ENCODE results near the gene CDH4. TPM values are rescaled to one million over a fixed set of nuclear protein-coding genes. Genes with fewer than 3 reads are reported as not detected.

Gene CDH4
- total RNA-seq, 6 donors from 2014 or later = 0.20 to 1.0 (median 0.40) TPM; not detected in 1

DNA sequence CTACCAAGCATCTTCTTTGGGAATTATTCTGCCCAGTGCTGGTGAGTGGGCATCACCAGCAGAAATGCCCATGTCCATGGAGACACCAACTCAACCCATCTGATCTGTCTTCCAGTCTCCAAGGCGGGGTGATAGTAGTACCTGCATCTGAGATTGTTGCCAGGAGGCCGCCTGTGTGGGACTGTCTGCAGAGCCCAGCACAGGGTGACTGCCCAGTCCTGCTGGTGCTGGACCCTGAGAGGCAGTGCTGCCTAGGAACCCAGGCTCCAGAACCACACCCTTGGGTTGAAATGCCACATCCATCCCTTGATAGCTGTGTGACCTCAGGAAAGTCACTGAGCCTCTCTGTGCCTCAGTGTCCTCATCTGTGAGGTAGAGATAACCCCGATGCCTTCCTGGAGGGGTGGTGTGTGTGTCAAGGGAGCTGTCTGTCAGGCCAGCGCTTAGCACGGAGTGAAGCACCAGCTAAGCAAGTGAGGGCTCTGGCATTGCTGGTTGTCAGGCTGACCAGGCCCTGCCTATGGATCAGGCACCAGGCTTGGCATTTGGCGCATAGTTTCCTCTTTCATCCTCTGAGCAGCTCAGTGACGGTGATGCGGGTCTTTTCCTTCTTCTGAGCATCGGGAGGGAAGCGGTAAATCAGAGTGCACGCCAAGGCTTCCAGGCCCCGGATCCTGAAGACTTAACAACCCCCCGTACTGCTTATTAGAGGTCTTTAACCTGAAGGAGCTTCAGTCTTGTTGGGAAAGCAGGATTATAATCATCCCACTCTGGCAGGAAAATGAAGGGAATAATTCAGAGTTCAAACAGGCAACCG is 268.2 kb downstream of the CDH4 start:
- Histone ChIP-seq H3K9me3 (no peaks in the 10 kb centered on the region), H3K4me1 (no peaks in the 10 kb centered on the region), H3K27ac (no peak overlapping the region), H3K27me3 (no peaks in the 10 kb centered on the region), H3K4me3 (no peak overlapping the region), H3K36me3 (no peaks in the 10 kb centered on the region)
- 82 to 89% methylated on average over 8 to 14 of the region's 14 CpGs for whole genome bisulfite sequencing, 2 donors
- TF ChIP-seq POLR2A (IDR thresholded peaks at IDR 0.05) (no peak), POLR2AphosphoS5 (IDR thresholded peaks at IDR 0.05) (no peak), EP300 (IDR thresholded peaks at IDR 0.05) (no peak)
- TF ChIP-seq, protein P1, sequence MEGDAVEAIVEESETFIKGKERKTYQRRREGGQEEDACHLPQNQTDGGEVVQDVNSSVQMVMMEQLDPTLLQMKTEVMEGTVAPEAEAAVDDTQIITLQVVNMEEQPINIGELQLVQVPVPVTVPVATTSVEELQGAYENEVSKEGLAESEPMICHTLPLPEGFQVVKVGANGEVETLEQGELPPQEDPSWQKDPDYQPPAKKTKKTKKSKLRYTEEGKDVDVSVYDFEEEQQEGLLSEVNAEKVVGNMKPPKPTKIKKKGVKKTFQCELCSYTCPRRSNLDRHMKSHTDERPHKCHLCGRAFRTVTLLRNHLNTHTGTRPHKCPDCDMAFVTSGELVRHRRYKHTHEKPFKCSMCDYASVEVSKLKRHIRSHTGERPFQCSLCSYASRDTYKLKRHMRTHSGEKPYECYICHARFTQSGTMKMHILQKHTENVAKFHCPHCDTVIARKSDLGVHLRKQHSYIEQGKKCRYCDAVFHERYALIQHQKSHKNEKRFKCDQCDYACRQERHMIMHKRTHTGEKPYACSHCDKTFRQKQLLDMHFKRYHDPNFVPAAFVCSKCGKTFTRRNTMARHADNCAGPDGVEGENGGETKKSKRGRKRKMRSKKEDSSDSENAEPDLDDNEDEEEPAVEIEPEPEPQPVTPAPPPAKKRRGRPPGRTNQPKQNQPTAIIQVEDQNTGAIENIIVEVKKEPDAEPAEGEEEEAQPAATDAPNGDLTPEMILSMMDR (IDR thresholded peaks at IDR 0.05) = no peak
- DNase-seq = no peak
- ATAC-seq (ENCODE audit: low FRiP score in 2 of 2) = no peak

DNA sequence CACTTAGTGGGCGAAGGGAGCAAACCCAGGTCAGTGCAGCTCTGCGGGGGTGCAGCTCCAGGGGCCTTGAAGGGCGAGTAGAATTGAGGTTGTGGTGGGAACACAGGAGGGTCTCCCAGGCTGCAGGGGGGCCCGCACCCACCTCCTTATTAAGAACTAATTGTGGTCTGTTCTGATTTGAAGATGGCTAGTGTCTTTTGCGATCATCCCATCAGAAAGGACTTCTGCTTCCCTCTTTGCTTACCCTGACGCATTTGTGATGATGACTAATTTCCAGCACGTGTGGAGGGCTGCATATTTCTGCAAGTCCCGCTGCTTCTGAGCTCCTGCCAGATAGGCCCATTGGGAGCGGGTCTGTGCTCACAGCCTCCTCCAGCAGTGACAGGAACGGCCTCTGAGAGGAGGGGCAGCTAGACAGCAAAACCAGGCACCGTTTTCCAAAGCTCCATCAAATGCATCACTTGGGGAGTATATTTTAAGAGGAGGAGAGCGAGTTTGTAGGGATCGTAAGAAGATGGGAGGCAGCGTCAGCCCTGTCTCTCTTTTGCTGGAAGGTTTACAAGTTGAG is 268.9 kb downstream of the CDH4 start:
- no peaks in the 10 kb centered on the region for H3K9me3 ChIP-seq
- DNase-seq = no peak
- no peak for ATAC-seq (ENCODE audit: low FRiP score in 2 of 2)
- H3K27me3 ChIP-seq = no peaks in the 10 kb centered on the region
- no peak overlapping the region for H3K4me3 ChIP-seq
- no peaks in the 10 kb centered on the region for H3K36me3 ChIP-seq
- WGBS, 2 donors = 64 to 71% methylated on average over 12 to 14 of the region's 14 CpGs
- no peak overlapping the region for H3K27ac ChIP-seq
- TF ChIP-seq, protein P1 (IDR thresholded peaks at IDR 0.05) = no peak
- no peak for TF ChIP-seq EP300 (IDR thresholded peaks at IDR 0.05)
- TF ChIP-seq POLR2A (IDR thresholded peaks at IDR 0.05) = no peak
- TF ChIP-seq POLR2AphosphoS5 (IDR thresholded peaks at IDR 0.05) = no peak
- no peaks in the 10 kb centered on the region for H3K4me1 ChIP-seq

DNA sequence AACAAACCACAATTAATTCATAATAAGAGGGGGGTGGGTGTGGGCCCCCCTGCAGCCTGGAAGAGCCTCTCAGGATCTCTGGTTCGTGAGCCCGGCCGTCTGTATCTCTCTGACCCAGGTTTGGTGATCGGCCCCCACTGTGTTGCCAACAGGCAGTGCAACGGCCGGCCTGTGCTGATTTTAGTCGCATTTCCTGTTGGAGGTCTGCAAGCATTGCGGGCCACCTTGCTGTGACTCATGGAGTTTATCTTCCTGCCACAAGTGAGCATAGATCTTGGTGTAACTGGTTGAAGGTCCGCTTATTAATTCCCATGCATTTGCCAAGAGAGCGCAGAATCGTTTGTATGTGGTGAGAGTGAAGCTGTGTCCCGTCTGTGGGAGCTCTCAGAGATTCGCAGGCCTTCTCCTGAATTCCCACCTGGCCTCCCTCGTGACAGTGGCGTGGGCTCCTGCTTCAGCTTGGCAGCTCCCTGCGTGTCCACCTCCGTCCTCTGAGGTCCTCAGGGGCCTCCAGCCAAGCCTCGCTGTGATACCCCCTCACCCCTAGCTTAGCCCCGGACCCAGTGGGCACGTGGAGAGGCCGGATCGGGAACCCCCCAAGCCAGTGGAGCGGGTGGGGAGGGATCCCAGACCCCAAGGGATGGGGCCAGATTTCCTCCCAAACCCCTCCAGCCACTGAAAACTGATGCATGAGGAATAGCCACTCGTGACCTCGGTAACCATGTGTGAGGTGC is 269.8 kb downstream of the CDH4 start:
- Histone ChIP-seq H3K36me3 (no peaks in the 10 kb centered on the region), H3K27ac (no peak overlapping the region), H3K4me3 (no peak overlapping the region), H3K4me1 (no peaks in the 10 kb centered on the region), H3K9me3 (no peaks in the 10 kb centered on the region), H3K27me3 (no peaks in the 10 kb centered on the region)
- DNase-seq (no peak), ATAC-seq (ENCODE audit: low FRiP score in 2 of 2) (no peak)
- no peak for TF ChIP-seq EP300 (IDR thresholded peaks at IDR 0.05)
- TF ChIP-seq, protein P1 (IDR thresholded peaks at IDR 0.05) = no peak
- no peak for TF ChIP-seq POLR2AphosphoS5 (IDR thresholded peaks at IDR 0.05)
- TF ChIP-seq POLR2A (IDR thresholded peaks at IDR 0.05) = no peak
- WGBS, 2 donors = 76% methylated on average over 24 to 25 of the region's 25 CpGs

DNA sequence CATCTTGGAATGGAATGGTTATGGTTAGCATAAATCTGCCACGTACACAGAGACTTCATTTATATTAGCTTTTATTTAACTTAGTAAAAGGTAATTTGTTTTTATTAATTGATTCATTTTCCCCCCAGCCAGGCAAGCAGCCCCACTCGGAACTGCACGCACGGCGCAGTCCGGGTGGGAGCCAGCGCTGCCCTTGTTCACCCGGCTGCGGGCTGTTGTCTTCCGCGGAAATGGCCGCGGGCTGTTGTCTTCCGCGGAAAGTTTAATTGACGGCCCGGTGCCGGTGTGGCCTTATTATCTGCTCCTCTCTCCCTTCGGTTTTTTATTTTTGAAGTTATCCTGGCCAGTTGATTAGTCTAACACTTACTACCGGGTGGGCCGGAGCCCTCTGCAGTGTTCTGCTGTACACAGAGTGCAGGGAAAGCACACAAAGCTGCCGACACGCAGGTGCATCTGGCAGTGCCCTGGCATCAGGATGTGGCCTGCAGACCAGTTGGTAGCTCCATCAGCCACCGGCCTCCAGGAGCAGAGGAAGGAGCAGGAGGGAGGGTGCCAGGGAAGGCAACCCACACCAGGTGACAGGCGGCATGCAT is 270.5 kb downstream of the CDH4 start:
- 88 to 95% methylated on average over 25 of the region's 25 CpGs for WGBS, 2 donors
- Histone ChIP-seq H3K9me3 (no peaks in the 10 kb centered on the region), H3K27me3 (no peaks in the 10 kb centered on the region), H3K4me3 (no peak overlapping the region), H3K4me1 (no peaks in the 10 kb centered on the region), H3K27ac (no peak overlapping the region), H3K36me3 (no peaks in the 10 kb centered on the region)
- TF ChIP-seq POLR2AphosphoS5 (IDR thresholded peaks at IDR 0.05) (no peak), EP300 (IDR thresholded peaks at IDR 0.05) (no peak), POLR2A (IDR thresholded peaks at IDR 0.05) (no peak)
- TF ChIP-seq, protein P1 (IDR thresholded peaks at IDR 0.05) = no peak
- ATAC-seq (ENCODE audit: low FRiP score in 2 of 2) (no peak), DNase-seq (no peak)

Data from upper lobe of left lung (tissue), 6 donors.